PC-3 (cell line): ENCODE results near the gene KIAA1549. TPM values are rescaled to one million over a fixed set of nuclear protein-coding genes. Genes with fewer than 3 reads are reported as not detected.

Experiments
- ATAC-seq: fragments of 200-7000 bp; cut with Tn5 transposase; 2 replicates; pipeline ENCODE4 v1.9.1; 2020; ENCODE audit warnings: mild to moderate bottlenecking, moderate library complexity
- BruUV-seq: library from RNA; stranded (reverse); fragments of 400-500 nt; replicated peaks from 2 replicates; lab custom pipeline; 2021; lab: Mats Ljungman, UMichigan
- CTCF ChIA-PET: fragments of 300-600 bp; sonication (Branson Sonifier 250); formaldehyde crosslinking; loops from one replicate; lab custom pipeline; 2022; ENCODE audit warnings: antibody characterized with exemption; lab: Charles Lee
- POLR2A ChIA-PET: fragments of 300-600 bp; sonication (Branson Sonifier 250); formaldehyde crosslinking; loops from one replicate; lab custom pipeline; 2022; ENCODE audit warnings: antibody characterized with exemption; ENCODE audit not compliant: unreplicated experiment; lab: Charles Lee
- DNase-seq: peaks from one replicate; pipeline ENCODE4 v3.0.0-alpha.2; 2015
- H2AFZ ChIP-seq: fragments of 300-600 bp; sonication (generic); 2 replicates; pipeline ENCODE4 v1.6.0; 2016; ENCODE audit warnings: antibody characterized with exemption, low read length
- H3F3A ChIP-seq: fragments of 300-600 bp; sonication (generic); one replicate; pipeline ENCODE4 v1.6.0; 2017; ENCODE audit warnings: antibody characterized with exemption, low read length, control low read depth, mild to moderate bottlenecking; ENCODE audit not compliant: unreplicated experiment
- H3K27ac ChIP-seq: fragments of 300-600 bp; sonication (generic); 2 replicates; pipeline ENCODE4 v1.5.1; 2016; ENCODE audit warnings: mild to moderate bottlenecking, low read length
- H3K27me3 ChIP-seq: fragments of 300-600 bp; sonication (generic); 2 replicates; pipeline ENCODE4 v1.6.1; 2016; ENCODE audit warnings: low read length, mixed read lengths
- H3K36me3 ChIP-seq: fragments of 300-600 bp; sonication (generic); 2 replicates; pipeline ENCODE4 v1.6.1; 2016; ENCODE audit warnings: low read depth, mixed run types, low read length, mixed read lengths
- H3K4me1 ChIP-seq: fragments of 300-600 bp; sonication (generic); 2 replicates; pipeline ENCODE4 v1.5.1; 2016; ENCODE audit warnings: low read length; ENCODE audit not compliant: insufficient read depth
- H3K4me2 ChIP-seq: fragments of 300-600 bp; sonication (generic); 2 replicates; pipeline ENCODE4 v1.6.0; 2016; ENCODE audit warnings: low read length
- H3K4me3 ChIP-seq: fragments of 300-600 bp; sonication (generic); 2 replicates; pipeline ENCODE4 v1.5.1; 2016; ENCODE audit warnings: mild to moderate bottlenecking, low read length, mixed read lengths
- H3K79me2 ChIP-seq: fragments of 300-600 bp; sonication (generic); 2 replicates; pipeline ENCODE4 v1.6.1; 2017; ENCODE audit warnings: low read length, mixed read lengths
- H3K9ac ChIP-seq: fragments of 300-600 bp; sonication (generic); 2 replicates; pipeline ENCODE4 v1.6.0; 2016; ENCODE audit warnings: mild to moderate bottlenecking, low read length
- H3K9me2 ChIP-seq: fragments of 300-600 bp; sonication (generic); replicated peaks from 2 replicates; pipeline ENCODE4 v1.6.1; 2016; ENCODE audit warnings: mixed run types, low read length, mixed read lengths
- H3K9me3 ChIP-seq: fragments of 300-600 bp; sonication (generic); 2 replicates; pipeline ENCODE4 v1.6.1; 2016; ENCODE audit warnings: low read length, mixed read lengths
- H4K20me1 ChIP-seq: fragments of 300-600 bp; sonication (generic); 2 replicates; pipeline ENCODE4 v1.6.1; 2016; ENCODE audit warnings: low read length, mixed read lengths
- EZH2 ChIP-seq: fragments of 300-600 bp; sonication (generic); IDR thresholded peaks from one replicate; pipeline ENCODE4 v1.6.1; 2017; ENCODE audit warnings: antibody characterized with exemption, mild to moderate bottlenecking, low read length; ENCODE audit not compliant: unreplicated experiment
- EZH2phosphoT487 ChIP-seq: fragments of 300-600 bp; sonication (generic); IDR thresholded peaks from 2 replicates; pipeline ENCODE4 v1.6.1; 2018; ENCODE audit warnings: mild to moderate bottlenecking, antibody characterized with exemption, low read length, borderline replicate concordance
- intact Hi-C: fragments of 100-400 bp; cut with micrococcal nuclease; formaldehyde crosslinking; loops from 2 replicates; pipeline ENCODE4 v1.9.0; 2023
- total RNA-seq: library from RNA; depleted of rRNA; stranded (reverse); fragments of >200 nt; gene quantifications from 2 replicates; pipeline ENCODE4 v1.2.3, GENCODE V29; 2014
- TF ChIP-seq, protein P1 (sequence below): fragments of 300-600 bp; sonication (generic); conservative IDR thresholded peaks from 2 replicates; pipeline ENCODE4 v1.5.1; 2017; ENCODE audit warnings: antibody characterized with exemption, low read depth, mild to moderate bottlenecking, low read length

Gene KIAA1549
- total RNA-seq, 1 experiment from 2014 or later, result 8.2 TPM

DNA sequence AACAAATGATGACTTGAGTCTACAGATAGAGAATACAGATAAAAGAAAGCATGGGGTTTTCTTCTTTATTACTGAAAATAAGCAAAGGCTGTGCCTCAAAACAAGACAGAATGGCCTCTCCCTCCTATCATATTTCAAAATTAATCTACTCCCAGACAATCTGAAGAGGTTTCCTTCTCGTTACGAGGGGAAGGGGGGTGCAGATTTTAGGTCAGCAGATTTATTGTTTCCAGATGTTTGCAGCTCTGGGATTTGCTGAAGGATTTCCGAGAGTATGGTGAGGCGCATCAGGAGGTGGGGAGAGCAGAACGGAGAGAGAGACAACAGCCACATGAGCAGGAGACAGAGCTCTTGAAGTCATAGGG lies 89.8 kb downstream of the KIAA1549 start:
- Histone ChIP-seq H3K9me2 (no peaks in the 10 kb centered on the region), H3K4me2 (peak overlapping the region; percentile 61), H3K4me1 (peaks cover 71% of the 10 kb centered on the region), H2AFZ (no peak overlapping the region), H3K36me3 (peaks cover 12% of the 10 kb centered on the region), H3K79me2 (peaks cover 11% of the 10 kb centered on the region), H3F3A (peaks cover 12% of the 10 kb centered on the region), H3K27me3 (no peaks in the 10 kb centered on the region), H4K20me1 (no peaks in the 10 kb centered on the region), H3K9me3 (no peaks in the 10 kb centered on the region), H3K4me3 (peak overlapping the region; percentile 15; the same call in 1 of the 2 replicates), H3K9ac (peak overlapping the region; percentile 87), H3K27ac (peak overlapping the region; percentile 99)
- no peak for ATAC-seq
- ChIA-PET POLR2A (interaction anchor here (0.7 to 1.5 kb wide), 4 partner anchors 9 to 88 kb away, joined by 3 to 9 read pairs (median 6); no protein-coding TSS in a partner anchor), CTCF (interaction anchor here (0.5 to 1.5 kb wide), 3 partner anchors 11 to 88 kb away, joined by 3 to 6 read pairs (median 4); no protein-coding TSS in a partner anchor)
- BruUV-seq, result TSS peak; percentile 47
- DNase-seq, result no peak
- intact Hi-C loops, result loop anchor here (1.0 to 5.0 kb wide), 2 partner anchors 88 to 146 kb away; partner anchors contain the start of gene ZC3HAV1L
- TF ChIP-seq, protein P1, sequence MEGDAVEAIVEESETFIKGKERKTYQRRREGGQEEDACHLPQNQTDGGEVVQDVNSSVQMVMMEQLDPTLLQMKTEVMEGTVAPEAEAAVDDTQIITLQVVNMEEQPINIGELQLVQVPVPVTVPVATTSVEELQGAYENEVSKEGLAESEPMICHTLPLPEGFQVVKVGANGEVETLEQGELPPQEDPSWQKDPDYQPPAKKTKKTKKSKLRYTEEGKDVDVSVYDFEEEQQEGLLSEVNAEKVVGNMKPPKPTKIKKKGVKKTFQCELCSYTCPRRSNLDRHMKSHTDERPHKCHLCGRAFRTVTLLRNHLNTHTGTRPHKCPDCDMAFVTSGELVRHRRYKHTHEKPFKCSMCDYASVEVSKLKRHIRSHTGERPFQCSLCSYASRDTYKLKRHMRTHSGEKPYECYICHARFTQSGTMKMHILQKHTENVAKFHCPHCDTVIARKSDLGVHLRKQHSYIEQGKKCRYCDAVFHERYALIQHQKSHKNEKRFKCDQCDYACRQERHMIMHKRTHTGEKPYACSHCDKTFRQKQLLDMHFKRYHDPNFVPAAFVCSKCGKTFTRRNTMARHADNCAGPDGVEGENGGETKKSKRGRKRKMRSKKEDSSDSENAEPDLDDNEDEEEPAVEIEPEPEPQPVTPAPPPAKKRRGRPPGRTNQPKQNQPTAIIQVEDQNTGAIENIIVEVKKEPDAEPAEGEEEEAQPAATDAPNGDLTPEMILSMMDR, result no peak
- TF ChIP-seq EZH2phosphoT487, result no peak

DNA sequence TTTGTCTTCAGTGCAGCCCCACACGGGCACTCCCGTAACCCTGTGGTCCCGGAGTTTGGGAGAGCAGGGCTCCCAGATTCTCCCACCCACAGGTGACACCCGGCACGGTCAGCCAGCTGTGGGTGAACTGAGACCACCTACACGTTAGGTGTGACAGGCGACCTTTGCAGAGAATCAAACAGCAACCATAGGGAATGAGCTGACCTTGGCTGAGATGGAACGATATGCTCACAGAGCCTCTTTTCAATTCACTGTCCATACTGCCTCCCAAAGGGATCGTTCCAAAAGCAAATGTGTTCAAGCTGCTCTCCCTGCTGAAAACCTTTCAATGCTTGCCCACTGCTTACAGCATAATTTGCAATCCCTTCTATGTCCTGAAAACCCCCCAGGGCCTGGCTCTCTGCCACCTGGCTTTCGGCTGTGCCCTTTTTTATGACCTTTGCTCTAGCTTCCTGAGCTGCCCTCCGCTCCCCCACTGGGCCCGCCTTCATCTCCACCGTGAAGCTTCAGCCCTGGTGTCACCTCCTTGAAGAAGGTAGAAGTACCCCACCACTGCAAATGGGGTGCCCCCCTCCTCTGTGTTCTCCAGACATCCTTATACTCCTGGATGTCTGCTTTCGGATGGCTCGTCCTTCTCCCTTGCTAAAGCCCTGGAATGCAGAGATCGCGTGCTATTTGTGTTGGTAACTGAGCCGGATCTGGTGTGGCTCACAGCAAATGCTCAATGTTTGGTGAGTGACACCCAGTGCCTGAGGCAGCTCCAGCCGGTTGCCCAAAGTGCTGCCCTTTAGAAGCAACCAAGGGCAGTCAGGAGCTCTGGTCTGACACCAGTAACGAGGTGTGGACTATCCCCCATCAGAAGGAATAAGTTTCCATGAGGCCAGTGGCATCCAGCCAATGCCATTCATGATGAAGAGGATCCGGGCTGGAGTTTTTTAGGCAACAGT lies 90.4 kb downstream of the KIAA1549 start:
- ATAC-seq (peak; percentile 72), DNase-seq (peak; percentile 97)
- Histone ChIP-seq H3K27ac (peak overlapping the region; percentile 99), H3F3A (peaks cover 12% of the 10 kb centered on the region), H3K27me3 (no peaks in the 10 kb centered on the region), H3K4me1 (peaks cover 71% of the 10 kb centered on the region), H3K9me2 (no peaks in the 10 kb centered on the region), H4K20me1 (no peaks in the 10 kb centered on the region), H2AFZ (no peak overlapping the region), H3K9me3 (no peaks in the 10 kb centered on the region), H3K4me3 (peak overlapping the region; percentile 42; the same call in 1 of the 2 replicates), H3K36me3 (peaks cover 12% of the 10 kb centered on the region), H3K4me2 (peak overlapping the region; percentile 74), H3K79me2 (peaks cover 11% of the 10 kb centered on the region), H3K9ac (peak overlapping the region; percentile 87)
- no TSS peak for BruUV-seq
- intact Hi-C loops, result loop anchor here (1.0 to 5.0 kb wide), 2 partner anchors 89 to 147 kb away; partner anchors contain the start of gene ZC3HAV1L
- ChIA-PET CTCF (interaction anchor here (0.5 to 1.5 kb wide), 3 partner anchors 12 to 88 kb away, joined by 3 to 6 read pairs (median 4); no protein-coding TSS in a partner anchor), POLR2A (interaction anchor here (0.7 to 1.5 kb wide), 4 partner anchors 10 to 89 kb away, joined by 3 to 9 read pairs (median 6); no protein-coding TSS in a partner anchor)
- TF ChIP-seq EZH2phosphoT487 (no peak), EZH2 (no peak)
- TF ChIP-seq, protein P1, result no peak
